MM.1S (cell line): ENCODE data around the gene WRNIP1.

ENCODE experiments used
- DNase-seq: peaks from one replicate; pipeline ENCODE4 v3.0.0-alpha.2; 2015
- H2AFZ ChIP-seq: fragments of 300-600 bp; sonication (generic); 2 replicates; pipeline ENCODE4 v1.6.0; 2016; ENCODE audit warnings: antibody characterized with exemption, low read length
- H3F3A ChIP-seq: fragments of 300-600 bp; sonication (generic); 2 replicates; pipeline ENCODE4 v1.6.1; 2016; ENCODE audit warnings: mild to moderate bottlenecking, antibody characterized with exemption, low read length, moderate library complexity, mixed read lengths; ENCODE audit not compliant: insufficient read depth
- H3K27ac ChIP-seq: fragments of 300-600 bp; sonication (generic); 2 replicates; pipeline ENCODE4 v1.5.1; 2016; ENCODE audit warnings: mild to moderate bottlenecking, low read length
- H3K27me3 ChIP-seq: fragments of 300-600 bp; sonication (generic); replicated peaks from 2 replicates; pipeline ENCODE4 v1.6.0; 2016; ENCODE audit warnings: low read length; ENCODE audit not compliant: insufficient read depth
- H3K36me3 ChIP-seq: fragments of 300-600 bp; sonication (generic); replicated peaks from 2 replicates; pipeline ENCODE4 v1.6.1; 2016; ENCODE audit warnings: mild to moderate bottlenecking, low read length, mixed read lengths; ENCODE audit not compliant: insufficient read depth
- H3K4me1 ChIP-seq: fragments of 300-600 bp; sonication (generic); 2 replicates; pipeline ENCODE4 v1.6.1; 2016; ENCODE audit warnings: low read length, mixed read lengths
- H3K4me2 ChIP-seq: fragments of 300-600 bp; sonication (generic); 2 replicates; pipeline ENCODE4 v1.6.0; 2016; ENCODE audit warnings: low read depth, low read length
- H3K4me3 ChIP-seq: fragments of 300-600 bp; sonication (generic); 2 replicates; pipeline ENCODE4 v1.5.1; 2016; ENCODE audit warnings: low read length, mixed read lengths
- H3K79me2 ChIP-seq: fragments of 300-600 bp; sonication (generic); 2 replicates; pipeline ENCODE4 v1.6.1; 2016; ENCODE audit warnings: mixed run types, low read length, mixed read lengths
- H3K9ac ChIP-seq: fragments of 300-600 bp; sonication (generic); 2 replicates; pipeline ENCODE4 v1.6.1; 2016; ENCODE audit warnings: low read length, mixed read lengths
- H3K9me2 ChIP-seq: fragments of 300-600 bp; sonication (generic); replicated peaks from 2 replicates; pipeline ENCODE4 v1.6.1; 2016; ENCODE audit warnings: mild to moderate bottlenecking, low read length, mixed read lengths; ENCODE audit not compliant: insufficient read depth
- H3K9me3 ChIP-seq: fragments of 300-600 bp; sonication (generic); replicated peaks from 2 replicates; pipeline ENCODE4 v1.6.1; 2016; ENCODE audit warnings: mild to moderate bottlenecking, low read length, mixed read lengths; ENCODE audit not compliant: insufficient read depth
- H4K20me1 ChIP-seq: fragments of 300-600 bp; sonication (generic); 2 replicates; pipeline ENCODE4 v1.6.1; 2016; ENCODE audit warnings: mild to moderate bottlenecking, low read length, moderate library complexity, mixed read lengths; ENCODE audit not compliant: insufficient read depth
- EZH2 ChIP-seq: fragments of 300-600 bp; sonication (generic); optimal IDR thresholded peaks from 2 replicates; pipeline ENCODE3; 2017; ENCODE audit warnings: low read depth, mild to moderate bottlenecking, antibody characterized with exemption, low read length, mixed read lengths
- EZH2phosphoT487 ChIP-seq: fragments of 300-600 bp; sonication (generic); IDR thresholded peaks from 2 replicates; pipeline ENCODE4 v1.6.1; 2018; ENCODE audit warnings: antibody characterized with exemption, low read length
- TF ChIP-seq, protein P1 (sequence below): fragments of 300-600 bp; sonication (generic); IDR thresholded peaks from 2 replicates; pipeline ENCODE4 v1.5.1; 2016; ENCODE audit warnings: antibody characterized with exemption, low read length, mixed read lengths

WRNIP1 gene

DNA sequence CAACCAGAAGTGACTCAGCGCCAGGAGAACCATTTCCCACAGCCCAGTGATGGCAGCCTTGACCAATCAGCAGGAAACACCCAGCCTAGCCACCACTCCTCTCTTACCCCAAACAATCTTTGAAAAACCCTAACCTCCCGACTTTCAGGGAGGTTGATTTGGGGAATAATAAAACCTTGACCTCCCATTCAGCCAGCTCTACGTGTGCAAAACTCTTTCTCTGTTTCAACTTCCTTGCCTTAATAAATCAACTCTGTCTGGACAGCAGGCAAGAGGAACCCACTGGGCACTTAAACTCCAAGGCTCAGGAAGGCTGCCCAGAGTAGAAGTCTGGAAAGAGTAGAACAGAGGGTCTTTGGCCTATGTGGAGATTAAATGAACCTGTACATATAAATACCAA, 41.5 kb downstream of the WRNIP1 start:
- Histone ChIP-seq H3K4me2 (no peak overlapping the region), H3K36me3 (no peaks in the 10 kb centered on the region), H3K4me1 (no peaks in the 10 kb centered on the region), H3K9ac (no peak overlapping the region), H3F3A (no peaks in the 10 kb centered on the region), H3K9me3 (no peaks in the 10 kb centered on the region), H3K27me3 (no peaks in the 10 kb centered on the region), H3K4me3 (no peak overlapping the region), H3K79me2 (no peaks in the 10 kb centered on the region), H3K27ac (no peak overlapping the region), H2AFZ (no peak overlapping the region), H3K9me2 (no peaks in the 10 kb centered on the region), H4K20me1 (no peaks in the 10 kb centered on the region)
- DNase-seq = no peak
- TF ChIP-seq, protein P1, sequence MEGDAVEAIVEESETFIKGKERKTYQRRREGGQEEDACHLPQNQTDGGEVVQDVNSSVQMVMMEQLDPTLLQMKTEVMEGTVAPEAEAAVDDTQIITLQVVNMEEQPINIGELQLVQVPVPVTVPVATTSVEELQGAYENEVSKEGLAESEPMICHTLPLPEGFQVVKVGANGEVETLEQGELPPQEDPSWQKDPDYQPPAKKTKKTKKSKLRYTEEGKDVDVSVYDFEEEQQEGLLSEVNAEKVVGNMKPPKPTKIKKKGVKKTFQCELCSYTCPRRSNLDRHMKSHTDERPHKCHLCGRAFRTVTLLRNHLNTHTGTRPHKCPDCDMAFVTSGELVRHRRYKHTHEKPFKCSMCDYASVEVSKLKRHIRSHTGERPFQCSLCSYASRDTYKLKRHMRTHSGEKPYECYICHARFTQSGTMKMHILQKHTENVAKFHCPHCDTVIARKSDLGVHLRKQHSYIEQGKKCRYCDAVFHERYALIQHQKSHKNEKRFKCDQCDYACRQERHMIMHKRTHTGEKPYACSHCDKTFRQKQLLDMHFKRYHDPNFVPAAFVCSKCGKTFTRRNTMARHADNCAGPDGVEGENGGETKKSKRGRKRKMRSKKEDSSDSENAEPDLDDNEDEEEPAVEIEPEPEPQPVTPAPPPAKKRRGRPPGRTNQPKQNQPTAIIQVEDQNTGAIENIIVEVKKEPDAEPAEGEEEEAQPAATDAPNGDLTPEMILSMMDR = no peak
- TF ChIP-seq EZH2phosphoT487 = no peak
- TF ChIP-seq EZH2 = no peak

DNA sequence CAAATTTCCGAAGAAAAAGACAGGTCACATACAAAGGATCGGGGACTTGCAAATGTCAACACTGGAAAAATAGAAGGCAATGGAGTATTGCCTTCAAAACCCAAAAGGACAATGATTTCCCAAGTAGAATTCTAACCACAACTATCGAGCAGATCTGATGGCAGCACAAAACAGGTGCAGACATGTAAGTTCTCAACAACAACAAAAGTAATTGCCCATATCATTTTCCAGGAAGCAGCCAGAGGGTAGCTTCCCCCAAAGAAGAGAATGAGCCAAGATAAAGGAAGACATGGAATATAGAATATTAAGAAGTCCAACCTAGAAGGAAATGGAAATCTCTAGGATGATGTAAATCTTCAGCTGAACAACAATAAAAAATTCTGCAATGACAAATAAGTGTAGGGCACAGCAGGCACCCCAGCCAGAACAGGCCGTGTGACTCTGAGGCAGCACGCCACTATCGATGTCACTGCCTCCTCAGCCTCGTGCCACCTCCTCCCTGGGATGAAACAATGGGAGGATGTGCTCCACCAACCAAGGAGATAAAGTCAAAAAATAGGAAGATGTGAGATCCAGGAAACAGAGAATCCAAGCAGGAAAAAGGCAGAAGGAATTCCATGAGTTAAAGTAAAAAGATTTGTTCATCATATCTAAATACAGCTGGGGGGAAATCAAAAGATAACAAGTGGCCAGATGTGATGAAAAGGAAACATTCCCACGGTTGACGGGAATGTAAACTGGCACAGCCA, 42.3 kb downstream of the WRNIP1 start:
- H4K20me1 ChIP-seq = no peaks in the 10 kb centered on the region
- H3F3A ChIP-seq = no peaks in the 10 kb centered on the region
- H3K9me3 ChIP-seq = no peaks in the 10 kb centered on the region
- DNase-seq = no peak
- no peak overlapping the region for H3K4me3 ChIP-seq
- no peaks in the 10 kb centered on the region for H3K79me2 ChIP-seq
- no peak overlapping the region for H2AFZ ChIP-seq
- H3K36me3 ChIP-seq = no peaks in the 10 kb centered on the region
- H3K4me1 ChIP-seq = no peaks in the 10 kb centered on the region
- no peak overlapping the region for H3K4me2 ChIP-seq
- TF ChIP-seq EZH2 (no peak), EZH2phosphoT487 (no peak)
- TF ChIP-seq, protein P1 = no peak
- H3K9me2 ChIP-seq = no peaks in the 10 kb centered on the region
- no peaks in the 10 kb centered on the region for H3K27me3 ChIP-seq
- no peak overlapping the region for H3K9ac ChIP-seq
- H3K27ac ChIP-seq = no peak overlapping the region

DNA sequence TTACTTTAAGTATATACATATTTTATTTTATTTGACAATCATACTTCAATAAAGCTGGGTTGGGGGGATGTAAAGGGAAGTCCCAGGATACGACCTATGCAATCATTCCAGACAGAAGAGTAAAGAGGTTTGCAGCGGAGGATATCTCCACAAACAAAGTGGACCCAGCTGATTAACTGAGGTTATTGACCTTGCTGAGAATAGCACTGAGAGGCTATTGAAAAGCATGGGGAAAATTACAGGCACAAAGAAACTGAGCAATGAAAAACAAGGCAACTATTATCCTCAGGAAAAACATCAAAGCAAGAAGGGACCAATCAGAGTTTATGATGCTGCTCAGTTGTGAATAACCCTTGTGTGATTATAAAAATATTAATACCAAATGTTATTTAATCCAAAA, 43.8 kb downstream of the WRNIP1 start:
- no peak overlapping the region for H3K4me3 ChIP-seq
- H3K4me2 ChIP-seq = no peak overlapping the region
- H3K27me3 ChIP-seq = no peaks in the 10 kb centered on the region
- no peak for DNase-seq
- no peak overlapping the region for H3K27ac ChIP-seq
- no peaks in the 10 kb centered on the region for H3F3A ChIP-seq
- H4K20me1 ChIP-seq = no peaks in the 10 kb centered on the region
- no peak overlapping the region for H3K9ac ChIP-seq
- TF ChIP-seq EZH2 (no peak), EZH2phosphoT487 (no peak)
- TF ChIP-seq, protein P1 = no peak
- no peaks in the 10 kb centered on the region for H3K36me3 ChIP-seq
- H3K9me3 ChIP-seq = no peaks in the 10 kb centered on the region
- no peaks in the 10 kb centered on the region for H3K4me1 ChIP-seq
- H3K79me2 ChIP-seq = no peaks in the 10 kb centered on the region
- H3K9me2 ChIP-seq = no peaks in the 10 kb centered on the region
- no peak overlapping the region for H2AFZ ChIP-seq
